PC-9 (cell line): ENCODE results near the gene SC5D.

Experiments used
- CTCF ChIP-seq: fragments of 200-600 bp; sonication (generic); conservative IDR thresholded peaks from 2 replicates; pipeline ENCODE4 v1.6.1; 2017; ENCODE audit warnings: mixed run types, antibody characterized with exemption, mild to moderate bottlenecking, moderate library complexity
- EZH2 ChIP-seq: fragments of 200-600 bp; sonication (generic); IDR thresholded peaks from 2 replicates; pipeline ENCODE4 v1.8.0; 2017; ENCODE audit warnings: antibody characterized with exemption, low read depth

DNA sequence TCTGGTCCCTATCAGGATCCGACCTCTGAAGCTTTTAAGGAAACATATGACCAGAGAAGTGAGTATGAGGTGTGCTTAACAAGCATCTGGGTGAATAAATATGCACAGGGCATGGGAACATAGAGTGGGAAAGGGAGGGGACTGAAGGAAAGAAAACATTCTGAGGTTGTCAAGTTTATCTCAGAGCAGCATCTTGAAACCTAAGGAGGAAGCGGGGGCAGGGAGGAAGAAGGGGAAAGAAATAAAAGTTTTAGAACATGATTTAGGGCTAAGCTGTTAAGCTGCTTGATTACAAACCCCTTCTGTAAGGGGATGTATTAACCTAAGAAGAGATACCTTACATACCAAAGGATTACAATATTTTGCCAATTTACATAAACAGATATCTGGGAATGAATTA, 24.0 kb upstream of the SC5D start:
- TF ChIP-seq CTCF = no peak
- TF ChIP-seq EZH2 = no peak
